Left lung (tissue), 10 donors: ENCODE measurements around the gene ZCCHC24. TPM values are rescaled to one million over a fixed set of nuclear protein-coding genes. Genes with fewer than 3 reads are reported as not detected.
"Not testable (repeated sequence)": the region's sequence is repeated elsewhere in the genome, so short reads cannot be mapped to it uniquely, and the experiment has no call there.

Source experiments
- ATAC-seq: fragments of 200-7000 bp; cut with Tn5 transposase; one replicate; pipeline ENCODE4 v1.9.1; 2020; ENCODE audit warnings: moderate library complexity
- DNase-seq, 4 donors: peaks; one replicate each; pipeline ENCODE4 v3.0.0-alpha.2; 2013 to 2020
- H3K27ac ChIP-seq, 2 donors: fragments of 200-600 bp; sonication (generic) in 1 of 2; one replicate each; pipeline versions ENCODE4 v1.5.0 to v1.8.0; 2020 to 2021
- H3K27me3 ChIP-seq, 2 donors: fragments of 200-600 bp; sonication (generic) in 1 of 2; one replicate each; pipeline versions ENCODE4 v1.5.0 to v1.8.0; 2020 to 2021
- H3K36me3 ChIP-seq, 2 donors: fragments of 200-600 bp; sonication (generic) in 1 of 2; one replicate each; pipeline versions ENCODE4 v1.5.0 to v1.8.0; 2020 to 2021
- H3K4me1 ChIP-seq, 2 donors: fragments of 200-600 bp; one replicate each; pipeline ENCODE4 v1.8.0; 2021
- H3K4me3 ChIP-seq, 2 donors: fragments of 200-600 bp; sonication (generic) in 1 of 2; one replicate each; pipeline versions ENCODE4 v1.5.0 to v1.8.0; 2020 to 2021; ENCODE audit warnings: mild to moderate bottlenecking in 1 of 2
- H3K9me3 ChIP-seq, 2 donors: fragments of 200-600 bp; sonication (generic) in 1 of 2; one replicate each; pipeline versions ENCODE4 v1.5.0 to v1.8.0; 2020 to 2021
- CTCF ChIP-seq, 2 donors: fragments of 200-600 bp; sonication (generic) in 1 of 2; IDR thresholded peaks; one replicate each; pipeline versions ENCODE4 v1.5.0 to v1.8.0; 2021; ENCODE audit warnings: antibody characterized with exemption in 2 of 2
- intact Hi-C, 2 donors: fragments of 100-400 bp; cut with DNase I; formaldehyde crosslinking; loops; one replicate each; pipeline versions ENCODE4 v1.11.2 to v1.14.2; 2022
- polyA plus RNA-seq, 6 donors: library from polyadenylated mRNA; unstranded; fragments of 120-200 nt; gene quantifications; one replicate each; pipeline ENCODE4 v1.2.1, GENCODE V29; 2013; ENCODE audit not compliant: insufficient read length in 6 of 6
- total RNA-seq, 2 donors: library from RNA; stranded (reverse); fragmentation: NEBNext Ultra II Directional; extraction: Animal tissue kit (Norgen Biotek cat#: 25700); gene quantifications; one replicate each; pipeline ENCODE4 v1.2.1, GENCODE V29; 2021
- donor health status: DM: no; HTN: yes; CAD: no.
- donor health status: DM: no; HTN: no; CAD: no.

The ZCCHC24 gene
- total and polyA plus RNA-seq, 8 donors: 28.9 to 48.3 (median 37.1) TPM

GRCh38 chr10:79342811-79343561 is 102.4 kb downstream of the ZCCHC24 start:
- H3K27me3 ChIP-seq: no peaks in the 10 kb centered on the region
- H3K9me3 ChIP-seq: no peaks in the 10 kb centered on the region
- H3K36me3 ChIP-seq: no peaks in the 10 kb centered on the region
- TF ChIP-seq CTCF (IDR thresholded peaks at IDR 0.05): no peak
- no peak for ATAC-seq
- no peak overlapping the region for H3K27ac ChIP-seq
- H3K4me1 ChIP-seq: peaks cover under 1 to 25% of the 10 kb centered on the region in 2 donors
- intact Hi-C loops: no loop called here
- DNase-seq: peak in 1 of 4 donors; percentile 32
- no peak overlapping the region for H3K4me3 ChIP-seq

DNA sequence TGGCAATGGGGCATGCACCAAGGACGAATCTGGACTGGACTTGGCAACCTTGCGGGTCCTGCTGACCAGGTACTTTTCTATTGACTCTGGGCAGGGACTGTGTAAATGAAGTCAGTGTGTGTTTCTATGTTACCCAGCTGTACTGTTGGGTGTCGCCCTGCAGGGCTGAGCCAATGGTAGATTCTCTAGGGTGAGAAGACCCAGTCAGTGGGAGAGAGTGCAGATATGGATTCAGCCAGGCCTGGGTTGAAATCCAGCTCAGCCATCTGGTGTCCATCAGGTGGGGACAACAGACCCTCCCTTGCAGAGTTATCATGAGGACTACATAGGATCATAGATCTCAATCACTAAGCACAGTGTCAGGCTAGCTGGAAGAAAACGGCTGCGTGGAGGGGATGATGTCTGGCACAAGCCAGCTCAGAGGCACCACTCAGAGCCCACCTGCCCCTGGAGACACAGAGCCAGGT is 103.1 kb downstream of the ZCCHC24 start:
- Histone ChIP-seq H3K4me1 (peaks cover 0 to 25% of the 10 kb centered on the region in 2 donors), H3K27me3 (no peaks in the 10 kb centered on the region), H3K4me3 (no peak overlapping the region), H3K27ac (no peak overlapping the region), H3K36me3 (no peaks in the 10 kb centered on the region), H3K9me3 (no peaks in the 10 kb centered on the region)
- ATAC-seq (no peak), DNase-seq (no peak)
- intact Hi-C loops: no loop called here
- TF ChIP-seq CTCF (IDR thresholded peaks at IDR 0.05): no peak

DNA sequence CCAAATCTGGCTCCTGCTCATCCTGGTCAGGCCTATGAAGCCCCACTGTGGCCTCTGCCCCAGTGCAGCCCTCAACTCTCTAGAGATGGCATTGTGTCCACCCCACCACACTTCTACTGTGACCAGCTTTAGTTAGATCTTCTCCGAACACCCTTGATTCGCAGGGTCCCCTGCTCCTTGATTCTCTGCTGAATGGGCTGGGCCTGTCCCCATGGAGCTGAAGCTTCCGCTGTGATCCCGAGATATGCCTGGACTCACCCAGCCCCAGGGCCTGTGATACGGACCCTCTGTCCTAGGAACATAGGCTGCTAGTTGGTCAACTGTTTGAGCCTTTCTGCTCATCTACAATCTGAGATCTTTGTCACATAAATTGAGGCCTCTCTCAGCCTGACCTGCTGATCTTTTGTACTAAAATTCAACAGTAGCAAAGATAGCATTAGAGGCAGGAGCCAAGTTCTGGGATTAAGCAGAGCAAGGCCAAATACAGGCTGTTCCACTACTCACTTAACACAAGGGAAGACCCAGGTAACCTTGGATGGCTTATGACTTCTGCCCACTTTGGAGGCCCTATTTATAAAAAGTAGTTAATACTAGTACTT is 104.7 kb downstream of the ZCCHC24 start:
- intact Hi-C loops: no loop called here
- H3K27ac ChIP-seq: no peak overlapping the region
- ATAC-seq: no peak
- no peaks in the 10 kb centered on the region for H3K36me3 ChIP-seq
- no peak overlapping the region for H3K4me3 ChIP-seq
- H3K27me3 ChIP-seq: no peaks in the 10 kb centered on the region
- TF ChIP-seq CTCF (IDR thresholded peaks at IDR 0.05): no peak
- H3K9me3 ChIP-seq: no peaks in the 10 kb centered on the region
- peaks cover 0 to 13% of the 10 kb centered on the region in 2 donors for H3K4me1 ChIP-seq
- no peak for DNase-seq

DNA sequence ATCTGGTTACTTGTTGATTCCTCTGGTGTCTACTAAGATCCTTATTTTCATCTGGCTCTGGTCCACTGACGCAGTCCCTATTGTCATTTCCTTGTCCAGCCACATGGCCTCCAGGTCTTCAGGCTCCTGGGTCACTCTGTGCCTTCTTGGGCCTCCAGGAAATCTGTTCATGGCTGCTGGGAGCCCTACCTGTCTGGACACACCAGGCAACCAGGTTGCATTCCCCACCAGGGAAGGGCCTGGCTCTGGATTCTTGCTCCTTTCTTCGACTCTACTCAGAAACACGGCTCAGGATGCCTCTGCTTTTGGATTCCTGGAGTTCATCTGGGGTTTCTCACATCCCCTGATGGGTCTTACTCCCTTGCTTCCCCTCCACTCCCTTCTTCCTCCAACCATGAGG is 106.2 kb downstream of the ZCCHC24 start:
- intact Hi-C loops: no loop called here
- no peak for TF ChIP-seq CTCF (IDR thresholded peaks at IDR 0.05)
- no peak for ATAC-seq

DNA sequence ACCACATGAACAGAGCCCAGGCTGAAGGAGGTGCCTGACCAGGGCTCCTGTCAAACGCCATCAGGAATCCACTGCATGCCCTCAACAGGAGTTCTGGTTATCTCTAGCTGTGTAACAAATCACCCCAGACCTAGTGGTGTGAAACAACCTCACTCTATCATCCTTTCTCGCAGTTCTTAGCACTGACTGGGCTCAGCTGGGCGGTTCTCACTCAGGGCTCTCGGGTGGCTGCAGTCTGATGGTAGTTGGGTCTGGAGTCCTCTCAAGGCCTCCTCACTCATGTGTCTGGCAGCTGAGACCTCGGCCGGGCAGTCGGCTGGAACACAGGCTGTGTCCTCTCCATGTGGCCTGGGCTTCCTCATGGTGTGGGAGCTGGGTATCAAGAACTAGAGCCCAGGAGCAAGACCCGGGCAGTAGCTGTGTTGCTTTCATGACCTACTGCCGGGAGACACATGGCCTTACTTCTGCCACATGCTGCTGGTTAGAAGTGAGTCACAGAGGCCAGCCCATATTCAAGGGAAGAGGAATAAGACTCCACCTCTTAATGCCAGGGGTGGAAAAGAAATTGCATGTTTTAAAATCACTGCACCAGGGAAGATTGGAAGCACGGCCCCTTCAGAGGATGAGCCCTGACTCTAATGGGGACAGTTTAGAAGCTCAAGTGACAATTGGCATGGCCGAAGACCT is 107.5 kb downstream of the ZCCHC24 start:
- peak in 1 of 4 donors; percentile 7 for DNase-seq

More for the DNA sequence above, 106.2 kb downstream of the ZCCHC24 start:
- no peak overlapping the region for H3K4me3 ChIP-seq
- no peaks in the 10 kb centered on the region for H3K9me3 ChIP-seq
- H3K36me3 ChIP-seq: no peaks in the 10 kb centered on the region
- no peak overlapping the region for H3K27ac ChIP-seq
- H3K27me3 ChIP-seq: no peaks in the 10 kb centered on the region
- DNase-seq: no peak
- no peaks in the 10 kb centered on the region for H3K4me1 ChIP-seq

More for the DNA sequence above, 107.5 kb downstream of the ZCCHC24 start:
- H3K36me3 ChIP-seq, H3K4me1 ChIP-seq, H3K4me3 ChIP-seq, H3K9me3 ChIP-seq, H3K27me3 ChIP-seq, intact Hi-C loops, H3K27ac ChIP-seq: not testable (repeated sequence)
- ATAC-seq: peak; percentile 12
